A204.1 (cell line): Measurements from ENCODE around the gene EZH2.
A peak's percentile ranks its signal among the peaks of the same experiment; 100 is the strongest.

Experiments
- FAIRE-seq: peaks from 2 replicates; lab custom pipeline; 2012; peaks lifted over from hg19 to GRCh38; lab: Jason Lieb, UNC

Gene EZH2

DNA sequence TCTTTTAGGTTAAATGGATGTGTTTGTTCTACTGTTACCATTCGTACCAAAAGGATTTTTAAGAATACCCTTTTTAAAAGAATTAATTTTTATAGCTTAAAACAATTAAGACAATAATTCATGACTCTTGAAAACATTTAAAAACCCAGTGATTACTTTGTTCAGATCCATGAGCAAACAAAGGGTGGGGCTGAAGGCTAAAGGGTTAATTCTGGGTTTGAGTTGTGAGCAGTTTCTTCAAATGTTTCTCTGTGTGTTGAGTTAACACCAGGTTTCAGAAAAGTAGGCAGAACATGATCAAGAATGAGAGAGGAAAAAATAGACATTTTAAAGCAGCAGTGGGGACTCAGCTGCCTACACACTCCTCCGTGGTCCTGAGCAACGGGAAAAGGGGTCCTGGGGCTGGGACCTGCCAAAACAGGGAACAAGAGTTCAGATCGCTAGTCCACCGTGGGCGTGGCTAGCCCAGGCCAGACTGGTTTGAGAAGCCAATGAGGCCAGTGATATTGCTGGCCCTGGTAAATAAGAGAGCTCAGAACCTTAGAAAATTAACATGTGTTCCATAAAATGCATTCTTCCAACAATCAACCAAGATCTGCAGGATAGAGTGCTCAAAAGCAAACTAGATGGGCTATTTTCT lies 14.9 kb upstream of the EZH2 start:
- FAIRE-seq = no peak

DNA sequence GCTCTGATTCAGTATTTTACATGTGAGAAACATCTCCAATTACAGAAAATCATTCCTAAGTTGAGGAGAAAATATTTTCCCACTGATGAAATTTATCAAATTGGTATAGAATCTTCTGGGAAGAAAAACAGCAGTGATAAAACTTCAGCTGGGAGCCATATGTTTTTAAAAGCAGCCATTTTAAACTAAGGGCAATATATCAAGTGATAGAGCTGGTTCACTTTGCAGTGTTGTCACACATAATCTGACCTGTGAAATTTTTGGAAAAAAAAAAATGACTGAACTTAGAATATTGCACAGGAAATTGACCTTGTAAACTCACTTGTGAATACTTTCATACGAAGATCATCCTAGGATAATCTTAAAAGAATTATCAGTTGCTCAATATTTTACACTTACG lies 10.5 kb upstream of the EZH2 start:
- FAIRE-seq = no peak

DNA sequence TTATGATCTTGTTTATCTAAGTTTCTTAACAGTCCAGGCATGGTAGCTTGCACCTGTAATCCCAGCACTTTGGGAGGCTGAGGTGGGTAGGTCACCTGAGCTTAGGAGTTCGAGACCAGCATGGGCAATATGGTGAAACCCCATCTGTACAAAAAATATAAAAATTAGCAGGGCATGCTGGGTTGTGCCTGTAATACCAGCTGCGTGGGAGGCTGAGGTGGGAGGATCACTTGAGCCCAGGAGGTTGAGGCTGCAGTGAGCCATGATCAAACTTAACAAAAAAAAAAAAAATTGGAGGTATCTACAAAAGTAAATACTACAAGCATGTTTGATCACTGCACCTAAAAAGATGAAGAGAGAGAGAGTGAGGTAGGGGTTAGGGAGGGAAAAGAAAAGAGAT lies 9.0 kb upstream of the EZH2 start:
- FAIRE-seq = no peak

DNA sequence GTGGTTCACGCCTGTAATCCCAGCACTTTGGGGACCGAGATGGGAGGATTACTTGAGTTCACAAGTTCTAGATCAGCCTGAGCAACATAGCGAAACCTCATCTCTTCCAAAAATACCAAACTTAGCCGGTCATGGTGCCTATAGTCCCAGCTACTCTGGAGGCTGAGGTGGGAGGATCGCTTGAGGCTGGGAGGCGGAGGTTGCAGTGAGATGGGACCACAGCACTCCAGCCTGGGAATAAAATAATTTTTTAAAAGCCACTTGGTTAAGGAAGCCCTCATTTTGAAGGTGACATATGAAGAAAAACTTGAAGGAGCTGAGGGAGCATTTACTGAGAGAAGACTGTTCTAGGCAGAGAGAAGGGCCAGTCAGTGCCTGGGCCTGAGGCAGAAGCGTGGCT lies 4.2 kb upstream of the EZH2 start:
- no peak for FAIRE-seq

DNA sequence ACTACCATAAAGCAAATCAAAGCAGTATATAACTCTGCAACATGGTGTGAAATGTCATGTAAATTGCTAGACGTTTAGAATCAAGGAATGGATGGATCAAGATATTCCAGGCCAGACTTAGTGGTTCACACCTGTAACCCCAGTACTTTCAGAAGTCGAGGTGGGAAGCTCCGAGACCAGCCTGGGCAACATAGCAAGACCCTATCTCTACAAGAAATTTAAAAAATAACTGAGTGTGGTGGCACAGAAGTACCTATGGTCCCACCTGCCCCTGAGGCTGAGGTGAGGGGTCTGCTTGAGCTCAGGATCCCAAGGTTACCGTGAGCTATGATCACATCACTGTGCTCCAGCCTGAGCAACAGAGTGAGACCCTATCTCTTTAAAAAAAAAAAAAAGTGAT lies 2.8 kb upstream of the EZH2 start:
- no peak for FAIRE-seq

DNA sequence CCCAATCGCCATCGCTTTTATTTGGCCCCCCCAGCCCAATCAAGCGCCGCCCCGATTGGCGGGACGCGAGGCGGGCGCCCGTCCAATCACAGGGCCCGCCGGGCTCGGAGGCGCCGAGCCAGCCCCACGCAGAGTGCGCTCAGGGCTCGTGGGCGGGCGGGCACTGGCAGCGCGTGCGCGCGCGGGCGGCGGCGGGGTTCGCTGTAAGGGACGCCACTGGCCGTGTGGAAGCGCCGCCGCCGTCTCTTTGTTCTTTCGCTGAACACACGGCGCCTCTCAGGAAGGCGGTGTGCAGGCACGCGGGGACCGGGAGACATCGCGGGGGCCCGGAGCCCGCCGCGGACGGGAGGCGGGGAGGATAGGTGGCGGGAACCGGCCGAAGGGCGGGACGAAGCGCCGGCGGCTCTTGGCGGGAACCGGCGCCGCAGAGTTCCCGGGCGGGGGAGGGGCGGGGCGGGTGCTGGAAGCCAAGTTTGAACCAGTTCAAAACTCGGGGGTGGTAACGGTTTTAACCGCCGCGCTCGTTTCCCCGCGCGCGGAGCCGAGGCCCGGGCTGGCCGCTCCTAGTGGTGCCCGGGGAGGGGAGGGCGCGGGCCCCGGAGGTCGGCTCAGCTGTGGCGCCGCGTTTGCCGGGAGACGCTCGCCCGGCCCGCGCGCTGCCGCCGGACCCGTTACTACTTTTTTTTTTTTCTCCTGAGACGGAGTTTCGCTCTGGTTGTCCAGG lies 370 bp upstream of the EZH2 start:
- no peak for FAIRE-seq

DNA sequence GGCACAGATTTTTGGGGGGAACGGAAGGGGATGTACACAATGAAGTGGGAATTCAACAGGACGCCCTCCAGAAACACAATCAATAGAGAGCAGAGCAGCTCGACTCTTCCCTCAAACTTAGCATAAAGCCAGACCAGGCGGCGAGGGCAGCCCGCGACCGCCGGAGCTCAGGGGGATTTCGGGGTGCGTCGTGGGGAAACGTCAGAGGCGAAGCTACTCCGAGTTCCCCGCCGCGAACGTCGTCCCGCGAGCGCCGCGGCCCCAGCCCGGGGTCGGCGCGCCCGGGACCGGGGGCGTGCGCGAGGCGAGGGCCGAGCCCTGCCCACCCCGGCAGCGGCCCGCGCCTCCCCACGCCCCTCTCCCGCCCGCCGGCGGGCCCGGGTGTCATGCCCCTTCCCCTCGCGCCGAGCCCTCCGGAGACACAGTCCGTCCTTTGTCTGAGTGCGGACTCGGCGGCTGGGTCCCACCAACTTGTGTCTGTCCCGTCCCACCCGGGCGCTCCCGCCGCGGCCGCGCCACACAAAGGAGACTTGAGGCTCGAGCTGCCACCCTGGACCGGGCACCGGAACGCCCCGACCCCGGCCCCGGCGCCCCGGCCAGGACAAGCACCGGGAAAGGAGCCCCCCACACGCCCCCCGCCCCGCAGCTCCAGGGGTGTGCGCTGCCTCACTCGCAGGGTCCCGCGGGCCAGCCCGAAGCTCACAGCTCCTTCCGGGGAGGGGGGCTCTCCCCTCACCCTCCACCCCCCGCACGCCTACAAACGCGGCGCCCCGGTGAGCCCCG lies 634 bp downstream of the EZH2 start:
- no peak for FAIRE-seq

DNA sequence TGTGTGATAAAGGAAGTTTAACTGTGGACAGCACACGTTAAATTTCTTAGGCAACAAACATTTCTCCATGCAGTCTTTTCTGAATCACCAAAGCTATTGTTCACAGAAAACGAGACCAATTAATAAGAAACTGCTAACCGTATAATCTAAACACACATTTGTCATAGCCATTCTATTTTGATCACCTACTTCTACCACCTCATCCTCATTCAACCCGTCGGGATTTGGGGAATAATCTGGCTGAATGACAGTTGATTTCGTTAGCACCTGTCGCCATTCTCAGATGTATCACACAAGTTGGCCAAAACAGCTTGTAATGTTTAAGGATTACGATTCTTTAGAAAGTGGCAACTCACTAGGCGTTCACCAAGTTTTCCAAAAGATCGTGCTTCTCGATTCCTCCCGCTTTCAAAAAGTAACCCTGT lies 1.2 kb downstream of the EZH2 start:
- FAIRE-seq = no peak

DNA sequence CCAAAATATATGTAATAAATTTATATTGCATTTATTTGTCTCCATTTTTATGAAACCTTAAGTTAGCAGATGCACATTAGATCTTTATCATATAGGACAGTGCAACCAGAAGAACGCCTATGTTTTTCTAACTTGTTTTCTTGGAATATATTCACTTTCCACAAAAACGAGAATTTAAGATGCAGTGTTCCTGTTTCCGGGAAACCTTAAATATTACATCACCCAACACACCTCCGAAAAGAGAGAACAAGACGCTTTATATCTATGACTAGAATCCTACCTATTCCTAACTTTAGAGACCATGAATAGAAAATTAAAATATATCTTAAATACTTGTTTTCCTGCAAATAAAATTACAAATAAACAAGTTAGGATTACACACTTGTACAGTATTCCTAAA lies 1.9 kb downstream of the EZH2 start:
- peak; percentile 32 for FAIRE-seq

DNA sequence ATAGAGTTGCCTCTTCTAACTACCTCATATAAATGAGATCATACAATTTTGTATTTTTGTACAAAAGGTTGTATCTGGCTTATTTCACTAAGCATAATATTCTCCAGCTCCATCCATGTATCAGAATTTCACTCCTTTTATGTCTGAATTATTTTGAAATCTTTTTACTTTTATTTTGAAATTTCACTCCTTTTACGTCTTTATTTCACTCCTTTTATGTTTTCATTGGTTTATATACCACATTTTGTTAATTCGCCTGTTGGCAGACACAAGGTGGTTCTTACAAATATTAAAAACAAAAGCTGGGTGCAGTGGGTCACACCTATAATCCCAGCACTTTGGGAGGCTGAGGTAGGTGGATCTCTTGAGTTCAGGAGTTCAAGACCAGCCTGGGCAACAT lies 5.8 kb downstream of the EZH2 start:
- FAIRE-seq = no peak

DNA sequence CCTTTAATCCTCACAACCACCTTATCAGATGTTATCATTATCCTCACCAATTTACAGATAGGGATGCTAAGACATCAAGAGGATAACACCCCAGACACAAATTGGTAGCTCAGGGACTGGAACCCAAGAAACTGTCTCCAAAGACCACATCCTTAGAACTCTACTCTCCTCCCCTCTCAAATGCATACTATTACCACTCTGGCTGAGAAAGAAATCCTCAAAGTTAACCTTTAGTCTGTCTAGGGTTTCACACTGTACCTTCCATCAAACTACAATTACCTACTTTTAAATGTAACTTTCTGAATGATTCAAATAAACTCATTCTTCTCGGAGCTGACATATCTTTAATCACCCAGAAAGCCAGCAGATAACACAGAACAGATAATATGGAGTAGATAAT lies 6.6 kb downstream of the EZH2 start:
- FAIRE-seq = no peak

DNA sequence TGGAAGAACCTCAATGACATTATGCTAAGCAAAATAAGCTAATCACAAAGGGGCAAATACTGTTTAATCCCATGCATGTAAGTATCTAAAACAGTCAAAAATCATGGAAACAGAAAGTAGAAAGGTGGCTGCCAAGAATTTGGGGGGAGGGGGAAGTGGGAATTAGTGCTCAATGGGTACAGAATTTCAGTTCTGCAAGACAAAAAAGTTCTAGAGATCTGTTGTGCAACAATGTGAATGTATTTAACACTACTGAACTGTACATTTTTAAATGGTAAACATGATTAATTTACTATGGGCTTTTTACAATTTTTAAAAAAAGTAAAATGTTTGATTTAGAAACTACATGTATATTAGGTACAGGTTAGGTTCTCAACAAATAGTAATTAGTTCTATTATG lies 11.9 kb downstream of the EZH2 start:
- no peak for FAIRE-seq

DNA sequence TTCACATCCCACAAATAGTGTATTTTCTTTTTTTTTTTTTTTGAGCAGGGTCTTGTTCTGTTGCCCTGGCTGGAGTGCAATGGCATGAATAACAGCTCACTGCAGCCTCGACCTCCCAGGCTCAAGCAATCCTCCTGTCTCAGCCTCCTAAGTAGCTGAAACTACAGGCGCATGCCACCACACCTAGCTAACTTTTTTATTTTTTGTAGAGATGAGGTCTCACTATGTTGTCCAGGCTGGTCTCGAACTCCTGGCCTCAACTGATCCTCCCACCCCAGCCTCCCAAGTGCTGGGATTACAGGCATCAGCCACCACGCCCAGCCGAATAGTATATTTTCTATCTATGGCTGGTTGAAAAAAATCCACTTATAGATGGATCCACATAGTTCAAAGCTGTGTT lies 12.5 kb downstream of the EZH2 start:
- FAIRE-seq = no peak

DNA sequence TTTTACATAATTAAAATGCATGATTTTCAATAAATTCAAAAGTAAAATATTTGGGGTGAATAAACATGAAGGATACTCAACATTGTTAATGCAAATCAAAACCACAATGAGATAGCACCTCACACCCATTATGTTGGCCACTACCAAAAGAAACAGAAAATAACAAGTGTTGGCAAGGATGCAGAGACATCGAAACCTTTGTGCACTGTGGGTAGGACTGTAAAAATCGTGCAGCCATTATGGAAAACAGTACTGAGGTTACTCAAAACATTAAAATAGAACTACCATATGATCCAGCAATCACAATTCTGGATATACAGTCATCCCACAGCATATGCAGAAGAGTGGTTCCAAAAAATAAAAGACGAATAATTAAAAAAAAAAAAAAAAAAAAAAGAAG lies 13.1 kb downstream of the EZH2 start:
- FAIRE-seq = no peak

DNA sequence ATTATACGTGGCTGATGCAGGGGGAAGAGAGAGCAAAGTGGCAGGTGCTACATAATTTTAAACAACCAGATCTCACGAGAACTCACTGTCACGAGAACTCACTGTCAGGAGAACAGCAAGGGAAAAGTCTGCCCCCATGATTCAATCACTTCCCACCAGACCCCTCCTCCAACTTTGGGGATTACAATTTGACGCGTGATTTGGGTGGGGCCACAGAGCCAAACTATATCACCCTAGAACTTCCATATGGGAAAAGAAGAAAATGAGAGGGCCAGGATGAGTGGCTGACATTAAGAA lies 15.8 kb downstream of the EZH2 start:
- FAIRE-seq = no peak

DNA sequence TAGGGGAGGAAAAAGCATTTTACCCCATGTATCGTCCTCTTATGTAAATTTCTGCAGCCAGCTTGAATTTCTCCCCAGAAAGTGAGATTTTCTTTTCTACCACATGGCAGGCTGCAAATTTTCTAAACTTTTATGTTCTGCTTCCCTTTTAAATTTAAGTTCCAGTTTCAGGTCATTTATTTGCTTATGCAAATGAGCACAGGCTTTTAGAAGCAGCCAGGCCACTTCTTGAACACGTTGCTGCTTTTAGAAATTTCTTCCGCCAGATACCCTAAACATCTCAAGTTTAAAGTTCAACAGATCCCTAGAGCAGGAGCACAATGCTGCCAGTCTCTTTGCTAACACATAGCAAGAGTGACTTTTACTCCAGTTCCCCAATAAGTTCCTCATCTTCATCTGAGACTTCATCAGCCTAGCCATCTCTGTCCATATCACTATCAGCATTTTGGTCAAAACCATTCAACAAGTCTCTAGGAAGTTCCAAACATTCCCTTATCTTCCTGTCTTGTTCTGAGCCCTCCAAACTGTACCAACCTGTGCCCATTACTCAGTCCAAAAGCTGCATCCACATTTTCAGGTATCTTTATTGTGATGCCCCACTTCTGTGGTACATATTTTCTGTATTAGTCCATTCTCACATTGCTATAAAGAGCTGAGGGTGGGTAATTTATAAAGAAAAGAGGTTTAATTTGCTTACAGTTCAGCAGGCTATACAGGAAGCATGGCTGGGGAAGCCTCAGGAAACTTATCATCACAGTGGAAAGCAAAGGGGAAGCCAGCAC lies 16.3 kb downstream of the EZH2 start:
- FAIRE-seq = no peak

DNA sequence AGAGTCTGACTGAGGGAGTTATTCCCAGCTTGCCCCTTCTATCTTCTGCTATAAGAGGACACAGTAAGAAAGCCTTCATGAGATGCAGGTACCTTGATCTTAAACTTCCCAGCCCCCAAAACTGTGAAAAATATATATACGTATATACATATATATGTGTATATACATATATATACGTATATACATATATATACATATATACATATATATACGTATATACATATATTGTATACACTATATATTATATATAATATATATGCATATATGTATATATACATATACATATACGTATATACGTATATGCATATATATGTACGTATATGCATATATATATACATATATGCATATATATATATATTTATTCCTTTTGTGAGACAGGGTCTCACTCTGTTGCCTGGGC lies 17.7 kb downstream of the EZH2 start:
- FAIRE-seq = peak; percentile 94

DNA sequence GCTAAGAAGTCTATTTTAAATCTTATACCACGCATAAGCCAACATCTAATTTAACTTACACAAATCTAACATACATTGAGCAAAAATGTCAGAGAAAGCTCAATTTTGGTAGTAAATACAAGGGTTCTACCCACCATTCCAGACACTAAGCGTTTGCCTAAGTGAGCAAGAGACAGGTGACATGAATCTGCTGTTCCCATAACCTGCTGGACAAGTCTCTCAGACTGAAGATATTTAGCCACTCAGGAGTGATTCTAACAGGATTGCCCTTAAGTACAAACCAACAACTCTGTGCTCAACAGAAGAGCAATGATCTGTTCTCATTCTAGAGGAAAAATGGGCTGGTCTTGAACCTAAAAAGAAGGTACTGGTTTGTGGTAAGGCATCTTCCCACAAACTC lies 18.8 kb downstream of the EZH2 start:
- FAIRE-seq = no peak

DNA sequence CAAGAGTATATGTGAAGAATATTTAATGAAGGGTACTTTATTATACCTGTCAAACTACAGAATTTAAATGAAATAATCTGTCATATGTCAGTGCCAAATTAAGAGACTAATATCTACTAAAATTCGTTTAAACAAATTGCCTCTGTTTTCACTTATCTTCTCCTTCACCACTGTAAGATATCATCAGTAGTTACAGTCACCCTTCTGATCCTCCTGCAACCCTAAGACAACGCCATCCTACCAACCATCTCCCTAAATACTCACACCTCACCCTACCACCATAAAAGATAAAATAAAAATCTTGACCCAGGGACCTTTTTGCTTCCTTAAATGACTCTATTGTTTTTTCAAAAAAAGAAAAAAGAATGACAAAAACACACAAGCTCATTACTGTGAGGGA lies 20.8 kb downstream of the EZH2 start:
- no peak for FAIRE-seq

DNA sequence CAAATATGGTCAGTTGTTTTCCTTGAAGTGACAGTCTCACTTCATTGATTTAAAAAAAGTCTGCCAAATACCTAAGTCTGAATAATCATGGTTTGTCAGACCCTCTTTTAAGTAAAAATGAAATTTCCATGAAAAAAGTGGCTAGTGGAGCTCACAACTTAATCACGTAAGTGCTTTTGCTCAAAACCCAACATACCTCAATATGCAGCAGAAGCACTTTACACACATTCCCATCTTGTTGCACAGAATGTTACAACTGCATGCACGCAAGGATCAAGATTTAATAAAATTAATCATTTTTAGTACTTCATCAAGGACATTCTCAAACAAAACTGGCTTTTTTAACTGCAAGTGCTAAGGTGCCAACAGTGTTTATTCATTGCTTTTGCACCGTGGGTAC lies 21.6 kb downstream of the EZH2 start:
- FAIRE-seq = no peak

DNA sequence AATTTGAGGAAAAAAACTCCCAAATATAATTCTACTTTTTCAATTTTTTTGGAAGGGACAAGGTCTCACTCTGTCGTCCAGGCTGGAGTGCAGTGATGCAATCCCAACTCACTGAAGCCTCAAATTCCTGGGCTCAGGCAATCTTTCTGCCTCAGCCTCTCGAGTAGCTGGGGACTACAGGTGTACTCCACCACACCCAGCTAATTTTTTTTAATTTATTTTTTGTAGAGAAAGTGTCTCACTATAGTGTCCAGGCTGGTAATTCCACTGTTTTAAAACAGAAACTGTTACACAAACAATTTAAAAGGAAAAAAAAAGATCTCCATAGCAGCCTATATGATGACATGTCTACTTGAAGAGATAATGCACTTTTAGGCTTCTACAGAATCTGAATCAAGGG lies 25.6 kb downstream of the EZH2 start:
- no peak for FAIRE-seq

DNA sequence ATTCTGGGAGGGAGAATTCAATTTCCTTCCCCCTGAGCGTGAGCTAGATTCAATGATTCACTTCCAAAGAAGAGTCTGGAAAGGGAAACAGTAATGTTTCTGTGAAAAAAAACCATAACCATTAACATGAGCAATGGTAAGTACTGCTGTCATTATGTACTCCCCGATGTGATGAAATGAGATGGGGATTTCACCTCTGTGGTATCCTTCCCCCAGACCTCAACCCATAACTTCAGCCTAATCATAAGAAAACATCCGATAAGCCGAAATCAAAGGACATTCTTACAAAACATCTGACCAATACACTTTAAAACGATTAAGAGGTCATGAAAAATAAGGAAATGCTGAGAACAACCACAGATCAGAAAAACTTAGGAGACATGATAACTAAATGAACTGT lies 27.2 kb downstream of the EZH2 start:
- no peak for FAIRE-seq

DNA sequence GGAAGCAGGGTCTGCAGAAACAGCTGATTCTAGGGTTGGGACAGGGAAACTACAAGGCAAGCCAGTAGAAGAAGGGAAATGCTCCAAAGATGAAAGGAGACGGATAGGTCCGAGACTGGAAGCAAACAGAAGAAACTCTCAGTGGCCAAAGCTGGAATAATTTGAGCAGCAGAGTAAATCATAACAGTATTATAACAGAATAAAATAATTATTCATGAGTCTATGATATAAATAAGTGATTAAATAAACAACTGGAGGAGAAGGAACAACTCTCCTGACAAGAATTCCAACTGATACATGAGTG lies 27.6 kb downstream of the EZH2 start:
- FAIRE-seq = no peak
